GM23338 (cell line): ENCODE data around the gene RNF167. TPM values are rescaled to one million over a fixed set of nuclear protein-coding genes. Genes with fewer than 3 reads are reported as not detected.
A peak's percentile ranks its signal among the peaks of the same experiment; 100 is the strongest.

Source experiments
- ATAC-seq: fragments of 200-7000 bp; cut with Tn5 transposase; 3 replicates; pipeline ENCODE4 v1.9.1; 2020
- DNase-seq: peaks from one replicate; pipeline ENCODE4 v3.0.0-alpha.2; 2015; ENCODE audit warnings: low spot score
- H2AFZ ChIP-seq: fragments of 200-600 bp; sonication (generic); 2 replicates; pipeline ENCODE4 v1.8.0; 2016; ENCODE audit warnings: antibody characterized with exemption, mild to moderate bottlenecking, moderate library complexity
- H3F3A ChIP-seq: fragments of 200-600 bp; sonication (generic); replicated peaks from 2 replicates; pipeline ENCODE4 v1.8.0; 2017; ENCODE audit warnings: antibody characterized with exemption, mixed run types, low read depth
- H3K27ac ChIP-seq: fragments of 200-600 bp; sonication (generic); 2 replicates; pipeline ENCODE4 v1.6.1; 2016; ENCODE audit warnings: low read depth
- H3K27me3 ChIP-seq: fragments of 200-600 bp; sonication (generic); 2 replicates; pipeline ENCODE4 v1.8.0; 2016; ENCODE audit warnings: mild to moderate bottlenecking, mixed run types, moderate library complexity; ENCODE audit not compliant: insufficient read depth
- H3K36me3 ChIP-seq: fragments of 200-600 bp; sonication (generic); 2 replicates; pipeline ENCODE4 v1.8.0; 2016; ENCODE audit warnings: mild to moderate bottlenecking; ENCODE audit not compliant: insufficient read depth
- H3K4me1 ChIP-seq: fragments of 200-600 bp; sonication (generic); 2 replicates; pipeline ENCODE4 v1.8.0; 2016; ENCODE audit warnings: mild to moderate bottlenecking, moderate library complexity; ENCODE audit not compliant: insufficient read depth
- H3K4me2 ChIP-seq: fragments of 200-600 bp; sonication (generic); 2 replicates; pipeline ENCODE4 v1.7.1; 2017; ENCODE audit warnings: mixed run types
- H3K4me3 ChIP-seq: fragments of 200-600 bp; sonication (generic); 2 replicates; pipeline ENCODE4 v1.6.1; 2016; ENCODE audit warnings: mixed run types
- H3K79me2 ChIP-seq: fragments of 200-600 bp; sonication (generic); replicated peaks from 2 replicates; pipeline ENCODE4 v1.8.0; 2017; ENCODE audit warnings: mild to moderate bottlenecking; ENCODE audit not compliant: insufficient read depth
- H3K9me2 ChIP-seq: fragments of 200-600 bp; sonication (generic); 2 replicates; pipeline ENCODE4 v1.8.0; 2017; ENCODE audit not compliant: insufficient read depth
- H4K20me1 ChIP-seq: fragments of 200-600 bp; sonication (generic); replicated peaks from 2 replicates; pipeline ENCODE4 v1.8.0; 2017; ENCODE audit warnings: mild to moderate bottlenecking; ENCODE audit not compliant: insufficient read depth
- H3K27ac Mint-ChIP-seq: 2 replicates; pipeline ENCODE4 v1.8.0; 2020; ENCODE audit warnings: inconsistent platforms, mild to moderate bottlenecking, moderate library complexity, mixed read lengths
- H3K27me3 Mint-ChIP-seq: 3 replicates; pipeline ENCODE4 v1.8.0; 2022; ENCODE audit warnings: low read depth, mild to moderate bottlenecking, moderate library complexity, mixed read lengths, inconsistent platforms; ENCODE audit not compliant: insufficient read depth, poor library complexity
- H3K36me3 Mint-ChIP-seq: 3 replicates; pipeline ENCODE4 v1.8.0; 2021; ENCODE audit warnings: low read depth, mild to moderate bottlenecking, inconsistent platforms, moderate library complexity, mixed read lengths
- H3K4me1 Mint-ChIP-seq: 3 replicates; pipeline ENCODE4 v1.8.0; 2020; ENCODE audit warnings: mild to moderate bottlenecking, inconsistent platforms, mixed read lengths
- H3K4me3 Mint-ChIP-seq: 3 replicates; pipeline ENCODE4 v1.8.0; 2021; ENCODE audit warnings: moderate library complexity, mild to moderate bottlenecking, inconsistent platforms, mixed read lengths
- H3K9me3 Mint-ChIP-seq: 3 replicates; pipeline ENCODE4 v1.8.0; 2020; ENCODE audit warnings: moderate library complexity, mild to moderate bottlenecking, inconsistent platforms, mixed read lengths
- CREB1 ChIP-seq: fragments of 250-450 bp; sonication (Bioruptor Pico); IDR thresholded peaks from 2 replicates; pipeline ENCODE4 v1.5.0; 2020; ENCODE audit warnings: low read depth, mild to moderate bottlenecking, moderate library complexity
- CTCF ChIP-seq, 2 experiments: fragments of 200-600 bp in 1 of 2; sonication (generic) in 1 of 2; conservative IDR thresholded peaks; 2 replicates each; pipeline versions ENCODE4 v1.5.1 to v1.6.1; 2016 to 2017; ENCODE audit warnings: antibody characterized with exemption in 2 of 2, low read depth in 2 of 2, mild to moderate bottlenecking in 2 of 2, moderate library complexity in 1 of 2
- ETS1 ChIP-seq: IDR thresholded peaks from 2 replicates; pipeline ENCODE4 v1.6.1; 2016; ENCODE audit warnings: antibody characterized with exemption
- EZH2 ChIP-seq: fragments of 200-600 bp; sonication (generic); IDR thresholded peaks from one replicate; pipeline ENCODE4 v1.8.0; 2017; ENCODE audit warnings: antibody characterized with exemption, mild to moderate bottlenecking, low read depth; ENCODE audit not compliant: unreplicated experiment
- EZH2phosphoT487 ChIP-seq: fragments of 200-600 bp; sonication (generic); IDR thresholded peaks from one replicate; pipeline ENCODE4 v1.8.1; 2018; ENCODE audit warnings: antibody characterized with exemption; ENCODE audit not compliant: unreplicated experiment
- JUNB ChIP-seq: IDR thresholded peaks from one replicate; pipeline ENCODE4 v1.6.1; 2016; ENCODE audit warnings: antibody characterized with exemption; ENCODE audit not compliant: unreplicated experiment
- NANOG ChIP-seq: IDR thresholded peaks from 2 replicates; pipeline ENCODE4 v1.6.1; 2016; ENCODE audit warnings: antibody characterized with exemption, borderline replicate concordance
- POLR2AphosphoS5 ChIP-seq: IDR thresholded peaks from 2 replicates; pipeline ENCODE4 v1.6.1; 2016; ENCODE audit warnings: antibody characterized with exemption, low read depth
- REST ChIP-seq: IDR thresholded peaks from one replicate; pipeline ENCODE4 v1.6.1; 2018; ENCODE audit warnings: antibody characterized with exemption; ENCODE audit not compliant: unreplicated experiment
- STAT1 ChIP-seq: IDR thresholded peaks from one replicate; pipeline ENCODE4 v1.6.1; 2016; ENCODE audit warnings: antibody characterized with exemption; ENCODE audit not compliant: unreplicated experiment
- ZNF114 ChIP-seq: fragments of 250-450 bp; sonication (Bioruptor Pico); IDR thresholded peaks from 2 replicates; pipeline ENCODE4 v1.5.0; 2020; ENCODE audit warnings: mild to moderate bottlenecking, moderate library complexity
- ZNF331 ChIP-seq: fragments of 250-450 bp; sonication (Bioruptor Pico); IDR thresholded peaks from 2 replicates; pipeline ENCODE4 v1.5.0; 2020; ENCODE audit warnings: low read depth, mild to moderate bottlenecking, moderate library complexity
- ZNF462 ChIP-seq: fragments of 250-450 bp; sonication (Bioruptor Pico); IDR thresholded peaks from 2 replicates; pipeline ENCODE4 v1.5.0; 2020; ENCODE audit warnings: mild to moderate bottlenecking, moderate library complexity
- polyA plus RNA-seq: library from polyadenylated mRNA; unstranded; fragments of >200 nt; fragmentation: Nextera tagmentation; extraction: Ambion mirVana; gene quantifications from 2 replicates; pipeline ENCODE4 v1.2.1, GENCODE V29; 2016
- total RNA-seq: library from RNA; depleted of rRNA; stranded (reverse); fragments of >200 nt; shearing (Covaris generic); gene quantifications from 2 replicates; pipeline ENCODE4 v1.2.3, GENCODE V29; 2014

The RNF167 gene
- total and polyA plus RNA-seq, 2 experiments from 2014 or later: 61.2 to 84.4 TPM

GRCh38 chr17:4942760-4943508, 2.9 kb downstream of the RNF167 start:
- Mint-ChIP-seq H3K4me1 (peaks cover 49% of the 10 kb centered on the region), H3K9me3 (no peaks in the 10 kb centered on the region; the same call in 2 of the 3 replicates), H3K4me3 (peak overlapping the region; percentile 19; the same call in 1 of the 3 replicates), H3K27me3 (peaks cover 32% of the 10 kb centered on the region), H3K36me3 (peaks cover 86% of the 10 kb centered on the region), H3K27ac (no peak overlapping the region)
- DNase-seq (no peak), ATAC-seq (no peak)
- TF ChIP-seq ETS1 (no peak), EZH2 (no peak), ZNF462 (CRISPR knock-in tag) (no peak), REST (no peak), JUNB (no peak), ZNF331 (no peak), STAT1 (no peak), EZH2phosphoT487 (no peak), POLR2AphosphoS5 (no peak), CREB1 (CRISPR knock-in tag) (no peak), NANOG (no peak), CTCF (conservative IDR thresholded peaks at IDR 0.05; ENCODE audit: low read depth in 2 of 2) (no peak), ZNF114 (no peak)
- H4K20me1 ChIP-seq: peaks cover 34% of the 10 kb centered on the region
- H3K4me1 ChIP-seq: peaks cover 41% of the 10 kb centered on the region
- H3K27ac ChIP-seq: peak overlapping the region; percentile 100
- H3K79me2 ChIP-seq: peaks cover 65% of the 10 kb centered on the region
- H2AFZ ChIP-seq: no peak overlapping the region
- H3K9me2 ChIP-seq: no peaks in the 10 kb centered on the region
- no peaks in the 10 kb centered on the region for H3K27me3 ChIP-seq
- no peak overlapping the region for H3K4me3 ChIP-seq
- peaks cover 66% of the 10 kb centered on the region for H3F3A ChIP-seq
- no peak overlapping the region for H3K4me2 ChIP-seq
- peaks cover 21% of the 10 kb centered on the region for H3K36me3 ChIP-seq
